A204.1 (cell line): ENCODE measurements around the gene AACS.
"Not testable (repeated sequence)": the region's sequence is repeated elsewhere in the genome, so short reads cannot be mapped to it uniquely, and the experiment has no call there.

Source experiments
- FAIRE-seq: peaks from 2 replicates; lab custom pipeline; 2012; peaks lifted over from hg19 to GRCh38; lab: Jason Lieb, UNC

AACS gene

DNA sequence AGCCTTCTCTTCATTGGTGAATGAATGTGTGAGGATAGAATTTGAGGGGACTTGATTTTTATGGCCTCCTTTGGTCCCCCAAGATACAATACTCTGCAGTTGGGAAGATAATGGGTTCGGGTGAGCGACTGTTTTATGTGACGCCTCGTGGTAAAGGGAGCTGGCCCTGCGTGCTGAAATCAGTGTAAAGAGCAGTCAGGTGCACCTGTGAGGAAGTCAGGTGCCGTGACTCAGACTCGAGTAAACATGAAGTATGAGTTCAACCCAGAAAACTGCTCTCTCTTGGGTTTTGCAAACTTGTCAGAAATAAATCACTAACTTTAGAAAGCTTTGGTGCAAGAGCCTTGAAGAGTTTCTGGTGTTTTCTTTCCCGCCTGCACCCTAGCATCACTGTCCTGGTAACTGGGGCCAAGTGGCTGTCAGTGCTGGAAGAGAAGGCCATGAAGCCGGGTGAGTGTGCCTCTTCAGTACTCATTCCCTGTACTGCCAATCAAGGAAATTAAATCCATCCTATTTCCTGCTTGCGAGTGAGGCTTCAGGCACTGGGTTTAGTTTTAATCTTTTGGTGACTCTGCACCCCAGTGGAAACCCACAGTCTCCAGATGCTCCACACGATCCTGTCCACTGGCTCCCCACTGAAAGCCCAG lies 59.2 kb downstream of the AACS start:
- FAIRE-seq = no peak

DNA sequence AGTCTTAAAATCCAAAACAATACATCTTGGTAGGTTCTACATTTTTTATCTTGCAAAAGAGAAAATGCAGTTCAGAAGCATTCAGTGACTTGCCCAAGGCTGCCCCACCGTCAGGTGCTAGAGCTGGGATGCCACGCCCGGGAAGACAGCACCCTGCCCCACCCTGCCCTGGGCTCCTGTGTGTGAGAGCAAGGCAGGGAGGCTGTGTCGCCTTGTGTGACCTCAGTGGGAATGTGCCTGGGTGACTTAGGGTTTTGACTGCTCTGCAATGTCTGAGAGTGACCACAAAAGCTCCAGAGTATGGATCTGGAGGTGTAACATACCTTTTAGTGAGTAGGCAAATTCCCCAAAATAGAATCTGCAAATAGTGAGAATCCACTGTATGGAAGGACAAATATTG lies 60.0 kb downstream of the AACS start:
- FAIRE-seq = no peak

DNA sequence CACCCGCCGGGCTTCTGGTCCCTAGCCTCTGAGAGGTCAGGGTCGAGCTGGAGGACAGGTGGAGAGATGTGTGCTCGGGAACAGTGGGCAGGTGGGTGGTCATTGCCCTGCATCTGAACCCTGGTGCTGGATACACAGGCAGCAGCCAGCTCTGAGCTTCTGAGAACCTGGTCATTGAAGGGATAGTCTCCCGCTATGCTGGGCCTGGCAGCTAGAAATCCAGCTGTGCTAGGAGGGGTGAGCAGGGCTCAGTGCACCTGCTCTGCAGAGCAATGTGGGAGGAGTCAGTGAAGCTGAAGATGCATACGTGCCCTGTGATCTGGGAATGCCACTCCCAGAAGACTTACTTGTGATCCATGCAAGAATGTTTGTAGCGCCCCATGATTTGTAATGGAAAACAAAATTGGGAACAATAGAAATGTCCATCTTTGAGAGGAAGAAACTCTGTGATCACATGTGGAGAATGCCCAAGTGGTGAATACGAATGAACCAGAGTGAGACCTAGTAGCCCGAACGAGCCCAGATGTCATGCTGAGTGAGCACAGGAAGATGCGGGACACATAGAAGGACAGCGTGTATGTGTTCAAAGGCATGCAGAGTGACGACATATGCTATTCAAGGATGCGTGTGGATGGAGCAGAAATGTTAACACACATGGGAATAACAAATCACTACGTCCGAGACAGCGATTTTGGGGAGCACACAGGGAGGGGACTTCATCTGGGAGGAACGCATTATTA lies 63.4 kb downstream of the AACS start:
- no peak for FAIRE-seq

DNA sequence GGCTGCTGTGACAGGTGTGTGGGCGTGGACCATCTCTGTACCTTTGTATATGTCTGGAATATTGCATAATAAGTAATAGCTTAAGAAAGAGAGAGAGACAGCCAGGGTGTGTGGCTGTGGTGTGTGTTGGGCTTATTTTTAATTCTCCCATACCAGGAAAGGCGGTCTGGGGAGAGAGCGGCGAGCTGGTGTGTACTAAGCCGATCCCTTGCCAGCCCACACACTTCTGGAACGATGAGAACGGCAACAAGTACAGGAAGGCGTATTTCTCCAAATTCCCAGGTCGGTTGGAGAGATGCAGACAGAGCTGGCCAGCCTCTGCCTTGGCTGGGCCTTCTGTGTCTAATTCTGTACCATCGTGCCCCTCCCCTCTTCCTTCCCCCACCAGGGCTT lies 63.9 kb downstream of the AACS start:
- no peak for FAIRE-seq

DNA sequence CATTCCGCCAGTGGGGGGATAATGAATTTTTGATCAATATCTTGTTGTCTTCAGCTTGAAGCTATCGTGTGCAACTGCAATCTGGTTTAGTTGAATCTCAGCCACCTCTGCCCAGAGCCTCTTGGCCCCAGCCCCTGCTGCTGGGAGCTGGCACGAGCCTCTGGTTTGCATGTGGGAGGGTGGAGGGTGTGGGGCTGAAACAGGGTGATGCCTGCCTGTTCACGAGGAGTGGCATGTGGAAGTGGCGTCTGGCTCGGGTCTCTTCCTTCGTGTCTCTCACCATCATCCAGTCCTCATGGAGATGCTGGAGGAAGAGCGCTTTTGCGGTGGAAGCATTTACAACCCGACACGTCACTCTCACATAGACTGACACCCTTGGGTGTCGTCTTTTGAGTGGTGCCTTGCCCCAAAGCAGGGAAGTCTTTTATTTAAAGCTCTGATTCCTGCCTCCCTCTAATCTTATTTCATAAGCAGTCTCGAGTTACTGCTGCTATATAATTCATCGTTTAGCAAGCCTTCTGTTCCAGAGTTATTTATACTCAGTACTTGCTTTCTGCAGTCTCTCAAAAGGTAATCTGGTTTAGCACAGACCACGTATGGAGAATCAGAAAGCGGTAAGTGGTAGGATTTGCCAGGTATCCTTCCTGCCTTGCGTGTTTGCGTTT lies 64.5 kb downstream of the AACS start:
- FAIRE-seq = no peak

DNA sequence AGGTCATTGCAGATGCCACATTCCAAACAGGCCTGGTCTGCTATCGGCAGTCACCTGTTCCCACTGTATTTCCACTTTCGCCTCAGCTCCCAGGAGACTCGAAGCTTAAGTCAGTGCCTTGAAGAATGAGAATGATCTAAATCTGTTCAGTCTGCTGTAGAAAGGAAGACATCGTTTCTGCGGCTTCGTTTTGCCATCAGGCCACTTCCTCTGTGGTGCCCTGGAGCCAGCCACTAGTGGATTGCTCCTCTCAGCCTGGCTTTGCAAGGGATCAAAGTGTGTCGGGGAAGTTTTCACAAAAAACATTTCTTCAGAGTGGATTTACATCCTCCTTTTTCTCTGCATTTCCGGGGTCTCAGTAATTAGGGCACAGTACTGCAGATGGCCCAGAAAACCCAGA lies 66.7 kb downstream of the AACS start:
- no peak for FAIRE-seq

DNA sequence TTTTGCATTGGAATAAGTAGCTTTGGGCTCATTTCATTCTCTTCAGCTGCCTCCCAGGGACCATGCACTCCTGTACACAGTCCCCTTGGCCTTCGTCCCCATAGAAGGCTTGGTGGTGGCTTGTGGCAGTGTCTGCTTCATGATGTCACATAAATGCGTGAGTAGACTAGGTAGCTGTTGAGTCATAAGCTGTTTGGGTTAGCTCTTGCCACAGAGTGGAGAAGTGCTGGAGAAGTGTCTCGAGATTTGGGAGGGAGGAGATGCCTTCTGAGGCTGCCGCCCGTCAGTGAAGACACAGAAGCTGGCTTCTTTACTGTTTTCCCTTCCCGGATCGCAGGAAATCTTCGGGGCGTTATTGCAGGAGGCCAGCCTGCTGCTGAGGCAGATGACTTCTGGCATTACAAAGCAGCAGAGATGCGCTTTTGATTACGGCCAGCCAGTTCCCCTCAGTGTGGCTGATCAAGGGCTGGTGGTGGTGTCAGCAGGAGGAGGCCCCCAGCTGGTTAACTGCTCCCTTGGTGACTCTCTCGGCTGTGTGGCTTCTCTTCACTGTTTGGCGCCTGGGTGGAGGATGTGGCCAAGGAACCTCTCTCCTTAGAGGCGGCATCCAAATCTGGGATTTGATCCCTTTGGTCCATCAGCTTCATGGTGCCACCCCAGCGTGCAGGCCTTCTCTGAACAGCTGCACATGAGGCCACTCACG lies 67.6 kb downstream of the AACS start:
- no peak for FAIRE-seq

DNA sequence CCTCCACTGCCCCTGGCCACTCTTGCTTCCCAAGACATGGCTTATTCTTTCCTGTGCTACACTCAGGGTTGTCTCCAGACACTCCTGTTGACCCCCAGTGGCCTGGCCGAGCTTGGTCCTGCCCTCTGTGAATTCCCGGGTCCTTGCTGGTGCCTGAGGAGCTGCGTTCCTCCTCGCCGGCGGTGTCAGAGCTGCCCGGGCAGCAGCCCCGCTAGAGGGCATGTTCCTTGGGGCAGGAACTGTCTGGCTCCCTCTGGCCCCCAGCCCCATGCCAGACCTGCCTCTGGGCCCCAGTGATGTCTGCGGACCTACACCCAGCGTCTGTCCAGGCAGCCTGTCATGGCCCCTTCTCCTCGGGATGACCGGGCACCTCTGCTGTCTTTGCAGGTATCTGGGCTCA lies 68.4 kb downstream of the AACS start:
- no peak for FAIRE-seq

DNA sequence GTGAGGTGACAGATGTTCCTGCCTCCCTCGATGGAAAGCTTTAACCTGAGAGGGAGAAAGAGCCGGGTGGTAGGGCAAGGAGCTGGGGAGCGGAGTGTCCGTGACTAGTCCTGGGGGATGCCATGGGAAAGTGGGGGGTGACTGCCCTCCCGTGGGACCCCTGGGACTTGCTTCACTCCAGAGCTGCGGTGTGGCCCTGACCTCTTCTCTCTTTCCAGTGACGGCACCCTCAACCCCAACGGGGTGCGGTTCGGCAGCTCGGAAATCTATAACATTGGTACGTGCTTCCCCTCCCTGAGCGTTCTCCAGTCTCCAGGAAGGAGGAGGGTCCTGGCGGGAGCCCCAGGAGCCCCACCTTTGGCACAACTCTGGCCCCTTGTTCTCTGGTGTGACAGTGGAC lies 69.3 kb downstream of the AACS start:
- no peak for FAIRE-seq

DNA sequence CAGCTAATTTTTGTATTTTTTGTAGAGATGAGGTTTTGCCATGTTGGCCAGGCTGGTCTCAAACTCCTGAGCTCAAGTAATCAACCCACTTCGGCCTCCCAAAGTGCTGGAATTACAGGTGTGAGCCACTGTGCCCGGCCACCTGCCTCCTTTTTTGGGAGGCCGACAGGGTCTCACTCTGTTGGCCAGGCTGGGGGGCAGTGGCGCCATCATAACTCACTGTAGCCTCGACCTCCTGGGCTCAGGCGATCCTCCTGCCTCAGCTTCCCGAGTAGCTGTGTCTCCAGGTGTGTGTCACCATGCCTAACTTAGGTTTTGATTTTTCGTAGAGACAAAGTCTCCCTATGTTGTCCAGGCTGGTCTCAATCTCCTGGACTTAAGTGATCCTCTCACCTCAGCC lies 70.7 kb downstream of the AACS start:
- FAIRE-seq = no peak

DNA sequence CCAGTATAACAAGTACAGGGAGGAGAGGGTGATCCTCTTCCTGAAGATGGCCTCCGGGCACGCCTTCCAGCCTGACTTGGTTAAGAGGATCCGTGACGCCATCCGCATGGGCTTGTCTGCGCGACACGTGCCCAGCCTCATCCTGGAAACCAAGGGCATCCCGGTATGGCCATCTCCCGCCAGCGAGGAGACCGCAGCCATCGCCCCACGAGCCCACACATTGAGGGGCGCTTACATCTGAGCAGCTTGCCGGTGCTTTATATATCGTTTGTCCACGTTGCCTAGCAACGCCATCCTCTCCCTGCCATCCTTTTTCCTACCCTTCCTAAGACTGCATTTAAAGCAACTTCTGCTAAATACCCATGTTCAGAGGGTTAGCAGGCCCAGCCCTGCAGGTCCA lies 71.5 kb downstream of the AACS start:
- FAIRE-seq = no peak

DNA sequence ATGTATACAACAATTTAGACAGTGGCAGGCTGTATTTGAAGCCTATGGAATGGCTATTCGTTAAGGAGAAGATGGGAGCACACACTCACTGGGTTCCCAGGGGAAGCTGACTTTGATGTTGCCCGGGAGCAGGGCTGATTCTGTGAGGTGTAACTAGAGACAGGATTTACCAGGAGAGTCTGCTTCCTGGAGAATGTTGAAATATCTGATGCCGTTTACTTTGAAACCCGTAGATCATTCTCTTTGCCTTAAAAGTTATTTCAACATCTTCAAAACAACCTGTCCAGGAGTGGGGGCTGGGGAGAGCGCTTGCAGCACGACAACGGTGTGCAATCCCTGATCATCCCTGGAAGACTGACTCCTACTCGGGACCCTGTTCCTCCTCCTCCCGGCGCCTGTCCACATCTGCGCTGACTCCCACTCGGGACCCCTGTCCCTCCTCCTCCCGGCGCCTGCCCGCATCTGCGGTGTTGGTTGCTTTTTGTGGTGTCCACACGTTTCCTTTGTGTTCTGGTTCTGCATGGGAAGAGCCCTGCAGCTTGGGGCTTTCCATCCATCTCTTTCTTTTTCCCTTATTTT lies 72.6 kb downstream of the AACS start:
- no peak for FAIRE-seq

DNA sequence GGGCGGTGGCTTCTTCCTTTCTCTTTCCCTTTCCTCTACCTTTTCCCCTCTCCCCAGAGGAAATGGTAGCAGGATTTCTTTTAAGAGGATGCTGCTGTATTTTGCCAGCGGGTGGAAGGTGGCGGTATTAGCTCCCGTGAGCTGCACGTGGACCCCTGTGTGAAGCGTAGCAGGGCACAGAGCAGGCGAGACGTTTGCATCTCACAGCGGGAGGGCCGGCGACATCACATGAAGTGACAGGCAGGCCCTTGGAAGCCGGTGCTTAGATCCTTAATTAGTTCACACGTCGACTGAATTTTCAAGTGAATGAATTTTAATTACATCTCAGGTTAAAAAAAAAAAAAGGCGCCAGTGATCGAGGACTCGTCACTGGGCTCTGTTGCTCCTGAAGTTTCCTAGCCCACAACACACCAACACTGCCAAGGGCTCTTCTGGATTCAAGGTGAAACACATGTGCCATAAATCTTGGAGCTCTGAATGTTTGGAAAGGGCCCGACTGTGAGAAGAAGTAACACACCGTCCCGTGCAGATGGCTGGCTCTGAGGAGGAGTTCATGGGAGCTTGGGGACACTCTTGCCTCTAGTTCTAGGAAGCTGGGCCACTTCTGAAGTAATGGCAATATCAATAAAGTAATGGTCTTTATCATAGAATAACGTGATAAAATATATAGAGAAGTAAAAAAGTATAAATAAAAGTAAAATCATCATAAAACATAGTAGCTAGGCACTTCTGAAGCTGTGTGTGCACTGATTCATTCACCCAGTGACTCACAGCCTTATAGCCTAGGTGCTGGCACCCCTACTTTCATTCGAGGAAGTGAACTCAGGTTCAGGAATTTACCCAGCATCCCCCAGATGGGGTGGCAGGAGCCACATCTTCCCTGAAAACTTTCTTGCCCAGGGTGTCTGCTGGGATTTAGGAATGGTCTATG lies 75.3 kb downstream of the AACS start:
- no peak for FAIRE-seq

DNA sequence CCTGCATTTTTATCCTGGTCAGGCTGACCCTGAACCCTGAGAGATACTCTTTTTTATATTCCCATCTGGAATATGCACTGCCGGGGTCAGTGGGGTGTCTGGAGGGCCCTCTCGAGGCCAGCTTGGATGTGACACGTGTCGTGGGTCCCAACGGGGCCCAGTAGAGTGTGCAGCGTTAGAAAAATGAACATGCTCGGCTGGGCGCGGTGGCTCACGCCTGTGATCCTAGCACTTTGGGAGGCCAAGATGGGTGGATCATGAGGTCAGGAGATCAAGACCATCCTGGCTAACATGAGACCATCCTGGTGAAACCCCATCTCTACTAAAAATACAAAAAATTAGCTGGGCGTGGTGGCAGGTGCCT lies 76.0 kb downstream of the AACS start:
- not testable (repeated sequence) for FAIRE-seq

DNA sequence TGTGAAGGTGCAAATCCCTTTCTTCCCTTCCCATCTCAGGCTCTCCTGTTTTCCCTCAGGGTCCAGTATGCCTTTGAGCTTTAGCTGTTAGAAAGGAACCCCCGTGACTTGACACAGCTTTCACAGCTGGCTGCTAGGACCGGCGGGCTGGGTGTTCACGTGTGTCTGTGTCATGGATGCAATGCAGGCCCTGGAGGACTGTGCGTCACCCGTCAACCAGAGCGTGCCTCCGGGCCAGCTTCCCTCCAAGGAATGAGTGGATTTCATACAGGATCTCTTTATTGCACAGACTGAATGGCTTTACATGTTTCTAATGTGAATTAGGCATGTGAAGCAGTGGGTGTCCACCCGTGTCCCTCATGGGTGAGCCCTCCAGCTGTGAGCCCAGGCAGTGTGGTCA lies 77.4 kb downstream of the AACS start:
- no peak for FAIRE-seq

DNA sequence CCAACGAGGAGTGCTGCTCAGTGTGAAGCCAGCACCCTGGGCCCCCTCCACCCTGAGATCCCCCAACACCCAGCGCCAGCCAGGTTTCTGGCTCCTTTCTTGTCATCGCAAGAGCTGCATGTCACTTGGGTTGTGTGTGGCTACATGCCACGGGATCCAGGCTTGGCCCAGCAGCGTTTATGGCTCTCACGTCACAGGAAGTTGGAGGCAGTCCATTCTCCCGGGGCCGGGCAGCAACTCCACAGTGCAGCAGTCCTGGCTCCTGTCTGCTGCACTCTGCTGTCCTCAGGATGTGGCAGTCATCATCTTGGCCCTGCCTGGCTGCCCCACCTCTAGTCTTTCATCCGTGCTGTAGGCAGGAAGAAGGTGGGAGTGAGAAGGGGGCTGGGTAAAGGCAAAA lies 78.3 kb downstream of the AACS start:
- no peak for FAIRE-seq

DNA sequence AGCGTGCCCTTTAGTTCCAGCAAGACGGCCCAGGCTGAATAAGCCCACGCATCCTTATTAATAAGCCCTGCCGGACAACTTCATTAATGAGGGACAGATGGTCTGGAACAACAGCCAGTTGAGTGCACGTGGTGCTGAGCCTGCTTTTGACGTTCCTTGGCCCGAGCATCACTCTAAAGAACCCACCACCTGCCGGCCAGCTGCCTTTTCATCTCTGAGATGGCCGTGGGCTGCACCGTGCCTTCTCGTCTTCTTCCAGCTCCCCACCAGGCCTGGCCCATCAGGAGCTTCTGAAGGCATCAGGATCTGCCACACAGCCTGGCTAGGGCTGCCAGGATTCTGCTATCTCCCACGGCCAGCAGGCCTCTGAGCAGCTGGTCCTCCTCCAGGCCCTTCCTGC lies 80.0 kb downstream of the AACS start:
- no peak for FAIRE-seq

DNA sequence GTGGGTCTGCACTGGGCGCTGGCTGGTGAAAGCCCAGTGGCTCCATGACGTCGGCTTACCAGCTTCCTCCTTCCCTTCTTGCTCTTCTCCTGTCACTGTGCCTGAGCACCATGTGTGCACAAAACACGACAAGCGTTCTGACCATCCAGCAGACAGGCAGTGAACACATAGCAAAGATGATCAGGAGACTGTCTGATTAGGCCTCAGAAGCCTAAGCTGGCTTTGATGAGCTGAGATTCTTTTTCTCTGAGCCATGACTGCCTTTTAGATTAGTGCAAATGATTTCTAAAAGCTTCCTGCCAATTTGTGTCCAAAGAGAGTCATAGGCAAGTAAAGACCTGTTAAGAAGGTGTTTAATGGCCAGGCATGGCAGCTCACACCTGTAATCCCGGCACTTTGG lies 83.1 kb downstream of the AACS start:
- no peak for FAIRE-seq

DNA sequence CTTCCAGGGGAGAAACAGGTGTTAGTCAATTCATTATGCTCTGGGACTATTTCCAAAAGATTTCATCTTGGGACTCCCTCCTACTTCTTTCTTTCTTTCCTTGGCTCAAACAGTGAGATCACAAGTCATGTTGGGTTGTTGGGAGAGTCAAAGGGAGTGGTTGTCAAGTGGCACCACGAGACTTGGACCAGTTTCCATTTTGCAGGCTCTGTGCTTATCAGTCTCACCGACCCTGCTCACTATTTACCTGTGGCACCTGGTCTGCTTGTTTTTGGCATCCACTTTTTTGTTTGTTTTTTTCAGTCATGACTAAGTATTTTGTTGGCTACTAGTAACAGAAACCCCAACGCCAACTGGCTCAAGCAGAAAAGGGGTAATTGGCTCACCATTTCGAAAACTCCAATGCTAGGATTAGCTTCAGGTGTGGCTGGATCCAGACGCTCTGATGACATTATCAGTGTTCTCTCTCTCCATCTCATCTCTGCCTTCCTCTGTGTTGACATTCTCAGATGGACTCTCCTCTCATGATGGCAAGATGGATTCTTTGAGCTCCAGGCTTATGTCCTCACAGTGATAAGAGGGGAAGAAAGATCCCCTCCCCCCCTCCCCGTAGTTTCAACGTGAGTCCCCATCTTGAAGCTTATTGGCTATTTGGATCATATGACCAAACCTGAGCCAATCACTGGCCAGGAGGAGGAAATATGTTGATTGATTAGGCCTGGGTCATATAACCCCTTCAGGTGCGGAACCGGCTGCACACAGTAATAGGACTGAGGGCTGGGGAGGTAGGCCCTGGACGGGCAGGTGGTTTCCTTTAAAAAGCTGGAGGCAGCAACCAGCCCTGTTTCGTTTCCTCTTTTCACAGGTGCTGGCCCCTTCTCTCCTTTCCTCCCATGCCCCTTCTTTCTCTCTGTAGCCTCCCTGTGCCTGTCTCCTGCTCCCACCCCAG lies 84.2 kb downstream of the AACS start:
- no peak for FAIRE-seq

DNA sequence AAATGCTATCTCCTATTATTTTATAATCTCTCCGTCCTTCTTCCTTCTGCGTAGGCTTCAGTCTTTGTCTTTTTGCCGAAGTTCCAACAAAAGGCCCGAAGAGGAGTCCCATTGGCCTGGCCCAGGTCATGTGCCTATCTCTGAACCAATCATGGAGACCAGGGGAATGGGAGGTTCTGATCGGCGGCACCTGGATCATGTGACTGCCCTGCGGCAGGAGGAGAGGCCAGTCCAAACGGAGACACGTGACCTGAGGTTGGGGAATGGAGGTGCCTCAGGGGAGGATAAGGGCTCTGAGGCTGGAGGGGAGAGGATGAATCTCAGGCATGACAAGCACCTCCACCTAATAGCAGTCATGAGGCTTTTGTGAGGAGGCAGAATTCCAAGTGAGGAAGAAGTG lies 86.0 kb downstream of the AACS start:
- no peak for FAIRE-seq

DNA sequence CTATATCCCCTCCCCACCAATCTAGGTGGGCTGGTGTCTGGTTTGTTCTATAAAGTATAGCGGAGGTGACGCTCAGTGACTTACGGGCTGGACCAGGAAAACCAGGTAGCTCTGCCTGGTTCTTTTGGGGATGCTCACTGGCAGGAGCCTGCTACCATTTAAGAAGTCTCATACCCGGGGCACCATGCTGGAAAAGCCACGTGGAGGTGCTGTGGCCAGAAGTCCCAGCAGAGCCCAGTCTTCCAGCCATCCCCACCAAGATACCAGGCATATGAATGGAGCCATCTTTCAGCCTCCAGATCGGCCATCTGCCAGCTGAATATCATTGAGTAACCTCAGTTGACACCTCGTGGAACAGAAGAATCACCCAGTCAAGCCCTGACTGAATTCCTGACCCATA lies 87.2 kb downstream of the AACS start:
- FAIRE-seq = no peak
